GM19438 (cell line): ENCODE measurements around the gene GPR137B.
"Not testable (repeated sequence)": the region's sequence is repeated elsewhere in the genome, so short reads cannot be mapped to it uniquely, and the experiment has no call there.

Experiments
- ATAC-seq: cut with Tn5 transposase; IDR thresholded peaks from one replicate; pipeline ENCODE4 v1.9.1; 2021; ENCODE audit warnings: low read depth; ENCODE audit not compliant: unreplicated experiment

Gene GPR137B

DNA sequence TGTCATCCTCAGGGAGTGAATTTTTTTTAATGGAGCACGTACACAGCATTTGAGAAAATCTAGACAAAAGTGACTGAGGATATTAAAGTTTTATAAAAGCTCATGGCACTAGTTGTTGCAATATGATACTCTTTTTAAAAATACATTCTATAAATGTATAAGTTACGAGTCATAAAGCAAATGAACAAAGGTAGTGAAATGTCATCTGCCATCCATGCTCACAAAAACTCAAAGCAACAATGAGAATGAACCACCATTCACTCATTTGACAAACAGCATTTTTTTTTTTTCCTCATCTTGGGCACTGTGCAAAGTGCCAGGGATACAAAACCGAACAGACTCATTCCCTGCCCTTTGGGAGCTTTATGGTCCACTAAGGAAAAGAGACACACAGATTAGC is 38.7 kb downstream of the GPR137B start:
- ATAC-seq: no peak

DNA sequence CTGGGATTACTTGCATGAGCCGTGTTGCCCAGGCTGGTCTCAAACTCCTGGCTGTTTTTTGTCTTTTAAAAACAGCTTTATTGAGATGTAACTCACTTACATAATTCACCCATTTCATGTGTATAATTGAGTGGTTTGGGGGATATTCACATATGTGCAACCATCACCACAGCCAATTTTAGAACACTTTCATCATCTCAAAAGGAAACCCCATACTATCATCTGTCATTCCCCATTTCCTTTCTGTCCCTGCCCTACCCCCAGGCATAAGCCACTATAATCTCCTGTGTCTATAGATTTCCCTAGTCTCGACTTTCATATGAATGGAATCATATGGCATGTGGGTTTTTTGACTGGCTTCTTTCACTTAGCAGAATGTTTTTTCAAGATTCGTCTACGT is 43.3 kb downstream of the GPR137B start:
- no peak for ATAC-seq

DNA sequence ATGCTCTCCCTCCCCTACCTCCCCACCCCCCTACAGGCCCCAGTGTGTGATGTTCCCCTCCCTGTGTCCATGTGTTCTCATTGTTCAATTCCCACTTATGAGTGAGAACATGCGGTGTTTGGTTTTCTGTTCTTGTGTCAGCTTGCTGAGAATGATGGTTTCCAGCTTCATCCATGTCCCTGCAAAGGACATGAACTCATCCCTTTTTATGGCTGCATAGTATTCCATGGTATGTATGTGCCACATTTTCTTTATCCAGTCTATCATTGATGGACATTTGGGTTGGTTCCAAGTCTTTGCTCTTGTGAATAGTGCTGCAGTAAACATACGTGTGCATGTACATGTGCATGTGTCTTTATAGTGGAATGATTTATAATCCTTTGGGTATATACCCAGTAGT is 44.1 kb downstream of the GPR137B start:
- not testable (repeated sequence) for ATAC-seq

DNA sequence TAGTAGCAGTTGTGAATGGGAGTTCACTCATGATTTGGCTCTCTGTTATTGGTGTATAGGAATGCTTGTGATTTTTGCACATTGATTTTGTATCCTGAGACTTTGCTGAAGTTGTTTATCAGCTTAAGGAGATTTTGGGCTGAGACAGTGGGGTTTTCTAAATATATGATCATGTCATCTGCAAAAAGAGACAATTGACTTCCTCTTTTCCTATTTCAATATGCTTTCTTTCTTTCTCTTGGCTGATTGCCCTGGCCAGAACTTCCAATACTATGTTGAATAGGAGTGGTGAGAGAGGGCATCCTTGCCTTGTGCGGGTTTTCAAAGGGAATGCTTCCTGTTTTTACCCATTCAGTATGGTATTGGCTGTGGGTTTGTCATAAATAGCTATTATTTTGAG is 45.7 kb downstream of the GPR137B start:
- not testable (repeated sequence) for ATAC-seq

DNA sequence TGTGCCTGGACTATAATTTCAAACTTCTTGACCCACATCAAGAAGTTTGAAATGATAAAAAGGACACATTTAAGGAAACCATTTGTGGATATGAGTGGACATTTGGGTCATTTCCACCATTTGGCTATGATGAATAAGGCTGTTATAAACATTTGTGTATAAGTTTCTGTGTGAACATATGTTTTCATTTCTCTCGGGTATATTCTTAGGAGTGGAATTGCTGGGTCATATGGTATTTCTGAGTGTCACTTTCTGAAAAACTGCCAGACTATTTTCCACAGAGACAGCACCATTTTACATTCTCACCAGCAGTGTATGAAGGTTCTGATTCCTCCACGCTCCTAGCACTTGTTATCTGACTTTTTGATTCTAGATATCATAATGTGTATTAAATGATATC is 50.8 kb downstream of the GPR137B start:
- ATAC-seq: no peak

DNA sequence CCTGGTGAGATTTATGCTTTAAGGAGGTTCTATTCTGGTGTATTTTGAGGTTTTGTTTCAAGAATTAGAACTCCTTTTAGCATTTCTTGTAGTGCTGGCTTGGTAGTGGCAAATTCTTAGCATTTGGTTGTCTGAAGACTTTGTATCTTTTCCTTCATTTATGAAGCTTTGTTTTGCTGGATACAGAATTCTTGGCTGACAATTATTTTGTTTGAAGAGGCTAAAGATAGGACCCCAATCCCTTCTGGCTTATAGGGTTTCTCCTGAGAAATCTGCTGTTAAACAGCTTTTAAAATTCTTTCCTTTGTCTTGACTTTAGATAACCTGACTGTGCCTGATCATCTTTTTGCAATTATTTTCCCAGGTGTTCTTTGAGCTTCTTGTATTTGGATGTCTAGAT is 58.6 kb downstream of the GPR137B start:
- no peak for ATAC-seq

DNA sequence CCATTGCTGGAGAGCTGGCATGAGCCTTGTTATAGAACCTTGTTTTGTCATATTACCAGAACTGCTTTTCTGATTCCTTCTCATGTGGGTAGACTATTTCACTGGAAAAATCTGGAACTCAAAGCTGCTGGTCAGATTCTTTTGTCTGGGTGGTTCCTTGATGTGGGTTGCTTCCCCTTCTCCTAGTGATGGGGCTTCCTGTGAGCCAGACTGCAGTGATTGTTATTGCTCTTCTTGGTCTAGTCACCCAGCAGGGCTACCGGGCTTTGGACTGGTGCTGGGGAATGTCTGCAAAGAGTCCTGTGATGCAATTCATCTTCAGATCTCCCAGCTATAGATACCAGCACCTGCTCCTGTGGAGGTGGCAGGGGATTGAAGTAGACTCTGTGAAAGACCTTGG is 59.4 kb downstream of the GPR137B start:
- no peak for ATAC-seq

DNA sequence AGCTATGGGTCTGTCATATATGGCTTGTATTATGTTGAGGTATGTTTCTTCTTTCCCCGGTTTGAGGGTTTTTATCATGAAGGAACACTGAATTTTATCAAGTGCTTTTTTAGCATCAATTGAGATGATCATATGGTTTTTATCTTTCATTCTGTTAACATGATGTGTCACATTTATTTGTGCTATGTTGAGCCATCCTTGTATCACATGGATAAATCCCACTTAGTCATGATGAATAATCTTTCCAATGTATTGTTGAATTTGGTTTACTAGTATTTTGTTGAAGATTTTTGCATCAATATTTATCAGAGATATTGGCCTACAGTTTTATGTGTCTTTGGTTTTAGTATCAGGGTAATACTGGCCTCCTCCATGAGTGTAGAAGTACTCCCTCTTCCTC is 61.7 kb downstream of the GPR137B start:
- ATAC-seq: no peak

DNA sequence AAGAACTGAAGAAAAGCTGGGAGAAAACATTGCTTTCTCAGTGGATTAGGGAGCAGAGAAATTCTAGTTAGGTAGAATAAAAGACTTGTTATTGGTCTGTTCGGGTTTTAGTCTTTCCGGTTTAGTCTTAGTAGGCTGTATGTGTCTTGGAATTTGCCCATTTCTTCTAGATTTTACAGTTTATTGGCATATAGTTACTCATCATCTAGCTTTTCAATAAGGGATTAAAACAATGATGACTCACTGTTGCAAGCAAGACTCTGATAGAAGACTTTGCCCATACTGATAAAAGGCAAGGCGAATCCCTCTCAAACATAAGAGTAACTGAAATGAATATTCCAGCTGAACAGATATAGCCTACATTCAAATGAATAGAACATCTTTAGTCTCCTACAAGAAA is 62.3 kb downstream of the GPR137B start:
- no peak for ATAC-seq

DNA sequence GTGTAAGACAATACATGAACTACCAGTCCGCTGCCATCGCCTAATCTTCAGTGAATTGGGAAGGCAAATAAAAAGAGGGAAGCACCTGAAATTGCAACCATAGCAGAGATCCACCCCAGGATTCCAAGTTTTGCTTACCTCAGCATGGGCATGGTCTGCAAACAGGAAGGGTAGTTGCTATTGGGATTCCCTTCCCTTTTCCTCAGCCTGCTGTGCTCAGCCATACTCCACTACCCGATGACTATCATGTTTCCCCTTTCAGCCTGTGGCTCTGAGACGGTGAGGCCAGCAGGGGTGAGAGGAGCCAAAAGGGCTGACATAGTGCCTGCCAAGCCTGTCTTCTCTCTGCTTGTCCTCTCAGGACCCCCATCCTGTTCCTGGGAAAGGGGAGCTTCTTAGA is 64.2 kb downstream of the GPR137B start:
- ATAC-seq: no peak

DNA sequence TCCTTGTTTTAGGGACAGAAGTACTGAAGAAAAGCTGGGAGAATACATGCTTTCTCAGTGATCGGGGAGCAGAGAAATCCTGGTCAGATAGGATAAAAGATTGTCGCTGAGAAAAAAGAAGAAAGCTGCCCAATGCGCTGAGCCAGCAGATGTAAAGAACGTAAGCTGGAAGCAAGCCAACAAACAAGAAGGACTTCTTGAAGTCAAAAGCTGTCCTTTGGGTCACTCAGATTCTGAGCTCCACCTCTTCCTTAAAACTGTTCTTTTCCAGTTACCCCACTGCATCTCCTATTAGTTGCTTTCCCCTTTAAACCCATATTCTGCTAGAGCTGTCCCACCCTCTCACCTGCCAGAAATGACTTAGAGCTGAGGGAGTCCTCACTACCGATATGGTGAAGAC is 64.8 kb downstream of the GPR137B start:
- ATAC-seq: no peak

DNA sequence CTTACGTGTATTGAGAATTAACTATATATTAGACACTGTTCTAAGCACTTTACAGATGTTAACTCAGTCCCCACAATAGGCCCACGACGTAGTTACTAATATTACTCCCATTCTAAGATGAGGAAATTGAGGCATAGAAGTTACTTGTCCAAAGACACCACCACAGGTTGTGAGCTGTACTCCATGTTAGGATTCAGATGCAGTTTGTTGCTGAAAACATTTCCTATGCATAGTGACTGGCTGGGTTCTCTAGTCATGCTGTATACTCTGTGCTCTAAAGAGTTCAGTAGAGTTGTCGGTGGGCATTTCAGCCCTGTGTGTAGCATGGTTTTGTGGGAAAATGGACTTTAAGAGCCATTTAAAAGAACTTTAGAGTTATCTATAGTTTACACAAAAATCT is 65.2 kb downstream of the GPR137B start:
- no peak for ATAC-seq

DNA sequence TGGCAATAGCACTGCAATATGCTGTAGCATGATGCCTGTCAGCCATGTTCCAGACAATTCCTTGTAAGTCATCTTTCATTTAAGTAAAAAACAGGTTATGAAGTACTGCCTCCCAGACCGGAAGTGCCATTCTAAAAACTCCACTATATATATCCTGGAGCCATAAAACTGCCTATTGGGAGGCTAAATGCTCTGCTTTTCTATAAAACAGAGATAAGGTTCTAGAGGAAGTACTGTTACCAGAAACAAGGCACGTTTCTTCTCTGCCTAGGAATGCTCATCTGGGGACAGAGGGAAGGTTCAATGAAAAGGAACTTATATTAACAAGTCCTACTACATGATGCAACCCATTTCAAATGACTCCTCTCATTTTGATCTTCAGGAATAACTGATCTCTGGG is 66.8 kb downstream of the GPR137B start:
- ATAC-seq: no peak

DNA sequence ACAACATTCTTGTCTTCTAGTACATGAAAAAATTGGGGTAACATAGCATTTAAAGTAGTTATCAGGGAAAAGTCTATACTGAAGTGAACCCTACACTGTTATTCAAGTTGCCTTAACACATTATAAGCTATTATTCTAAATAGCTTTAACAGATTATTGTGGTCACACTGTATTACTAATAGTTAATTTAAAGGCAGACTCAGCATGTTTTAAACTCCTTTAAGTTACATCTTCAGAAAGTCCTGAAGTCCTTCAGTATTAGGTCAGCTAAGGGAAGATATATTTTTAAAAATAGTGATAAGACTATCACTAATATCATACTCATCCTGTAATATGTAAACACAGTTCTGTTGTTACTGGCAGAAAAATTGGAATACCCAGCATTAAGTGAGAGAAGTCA is 67.4 kb downstream of the GPR137B start:
- ATAC-seq: no peak

DNA sequence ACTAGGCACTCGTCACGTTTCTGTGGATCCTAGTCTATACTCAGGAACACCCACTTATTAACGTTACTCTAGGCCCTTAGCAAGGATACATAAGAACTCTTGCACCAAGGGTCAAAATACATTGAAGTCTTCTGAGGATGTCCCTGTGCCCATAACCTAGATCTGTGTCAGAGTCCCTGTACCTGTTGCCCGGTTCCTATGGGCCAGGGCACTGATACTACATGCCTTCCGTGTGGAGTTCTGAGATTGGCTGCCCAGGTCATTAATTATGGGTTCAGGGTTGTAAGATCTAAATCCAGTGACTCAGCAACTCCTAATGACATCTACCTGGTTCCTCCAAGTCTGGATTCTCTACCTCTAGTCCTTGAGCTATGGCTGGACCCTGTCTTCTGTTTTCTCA is 69.5 kb downstream of the GPR137B start:
- no peak for ATAC-seq

DNA sequence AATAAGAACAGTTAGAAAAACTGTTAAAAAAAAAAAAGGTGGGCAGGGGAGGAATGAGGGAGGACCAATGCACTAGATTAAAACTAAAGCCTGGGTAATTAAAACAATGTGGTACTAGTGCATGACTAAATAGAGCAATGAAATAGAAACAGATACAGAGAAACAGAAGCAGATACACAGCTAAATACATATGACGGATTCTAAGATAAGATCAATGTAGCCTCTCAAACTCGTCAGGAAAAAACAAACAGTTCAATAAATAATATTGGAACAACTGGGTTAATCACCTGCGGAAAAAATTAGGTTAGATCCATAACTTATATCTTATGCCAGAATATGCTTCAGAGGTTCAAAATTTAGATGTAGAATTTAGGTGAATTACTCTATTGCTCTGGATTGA is 71.2 kb downstream of the GPR137B start:
- ATAC-seq: no peak

DNA sequence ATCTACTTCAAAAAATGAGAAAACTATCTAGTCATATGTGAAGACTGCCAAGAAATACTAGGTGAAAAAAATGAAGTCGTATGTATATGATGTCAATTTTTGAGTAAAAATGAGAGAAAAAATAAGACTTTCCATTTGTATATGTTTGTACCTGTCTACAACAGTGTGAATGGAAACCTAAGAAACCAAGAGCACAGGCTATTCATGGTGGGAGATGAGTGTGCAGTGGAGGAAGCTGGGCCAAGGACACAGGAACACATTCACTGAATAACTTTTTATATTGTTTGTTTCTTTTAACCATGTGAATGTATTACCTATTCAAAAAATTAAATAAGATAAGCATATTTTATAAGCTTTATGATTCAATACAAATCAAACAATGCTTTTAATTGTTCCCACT is 72.4 kb downstream of the GPR137B start:
- no peak for ATAC-seq

DNA sequence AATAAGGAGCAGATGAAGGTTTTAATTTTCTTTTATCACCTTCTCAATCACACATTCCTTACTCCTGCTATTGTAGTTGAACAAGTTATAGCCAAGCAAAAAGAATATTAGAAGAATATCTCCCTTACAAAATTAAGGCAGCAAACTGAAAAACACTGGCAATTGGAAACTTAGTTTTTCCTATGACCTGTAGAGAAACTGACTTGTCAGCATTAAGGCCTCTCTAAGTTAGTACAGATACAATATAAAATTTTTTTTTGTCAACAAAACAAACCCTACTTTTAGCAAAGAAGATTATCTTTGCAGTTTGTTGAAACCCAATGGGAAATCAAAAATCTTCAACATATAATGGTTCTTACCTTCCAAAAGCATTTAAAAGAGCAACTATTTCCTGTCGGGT is 78.1 kb downstream of the GPR137B start:
- ATAC-seq: no peak

DNA sequence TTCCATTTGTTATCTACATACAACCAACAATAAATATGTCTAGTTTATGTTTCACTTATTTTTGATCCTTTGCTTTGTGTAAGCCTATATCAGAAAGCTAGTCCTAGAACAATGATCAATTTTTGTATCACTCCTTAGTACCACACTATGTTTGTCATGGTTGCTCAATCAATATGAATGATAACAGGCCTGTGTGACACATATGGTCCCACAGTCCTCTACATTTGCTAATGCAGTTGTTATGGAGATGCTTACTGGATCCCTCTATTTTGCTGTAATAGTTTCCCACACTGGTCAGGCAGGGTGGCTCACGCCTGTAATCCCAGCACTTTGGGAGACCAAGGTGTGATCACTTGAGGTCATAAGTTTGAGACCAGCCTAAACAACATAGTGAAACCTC is 80.3 kb downstream of the GPR137B start:
- no peak for ATAC-seq

DNA sequence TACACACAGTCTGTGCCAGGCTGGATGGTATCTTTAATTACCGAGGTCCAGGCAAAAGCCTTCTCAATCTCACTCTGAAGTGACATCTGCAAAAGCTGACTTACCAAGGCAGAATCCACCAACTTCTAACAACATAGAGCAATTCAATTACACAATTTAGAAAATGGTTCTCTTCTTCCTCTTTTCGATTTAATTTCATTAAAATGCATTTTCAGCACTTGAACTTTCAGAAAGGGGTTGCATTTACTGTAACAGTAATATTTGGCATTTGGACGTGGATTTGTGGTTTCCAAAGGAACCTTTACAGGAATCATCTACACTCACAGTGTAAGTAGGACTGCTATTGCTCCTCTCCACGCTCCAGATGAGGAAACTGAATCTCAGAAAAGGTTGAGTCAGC is 86.1 kb downstream of the GPR137B start:
- ATAC-seq: no peak

DNA sequence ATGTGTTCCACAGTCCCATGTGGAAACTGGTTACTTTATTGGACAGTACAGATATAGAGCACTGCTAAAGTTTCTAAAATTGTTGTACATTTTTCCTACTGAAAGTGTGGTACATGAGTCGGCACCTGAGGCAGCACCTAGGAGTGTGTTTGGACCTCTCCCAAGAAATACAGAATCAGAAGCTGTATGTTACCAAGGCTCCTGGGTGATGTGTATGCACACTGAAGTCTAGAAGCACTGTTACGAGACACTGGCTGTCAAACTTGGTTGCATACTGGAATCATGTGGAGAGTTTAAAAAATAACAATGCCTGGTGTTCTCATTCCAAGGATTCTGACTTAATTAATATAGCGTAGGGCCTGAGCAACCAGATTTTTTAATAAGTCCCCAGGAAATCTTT is 92.8 kb downstream of the GPR137B start:
- ATAC-seq: no peak

DNA sequence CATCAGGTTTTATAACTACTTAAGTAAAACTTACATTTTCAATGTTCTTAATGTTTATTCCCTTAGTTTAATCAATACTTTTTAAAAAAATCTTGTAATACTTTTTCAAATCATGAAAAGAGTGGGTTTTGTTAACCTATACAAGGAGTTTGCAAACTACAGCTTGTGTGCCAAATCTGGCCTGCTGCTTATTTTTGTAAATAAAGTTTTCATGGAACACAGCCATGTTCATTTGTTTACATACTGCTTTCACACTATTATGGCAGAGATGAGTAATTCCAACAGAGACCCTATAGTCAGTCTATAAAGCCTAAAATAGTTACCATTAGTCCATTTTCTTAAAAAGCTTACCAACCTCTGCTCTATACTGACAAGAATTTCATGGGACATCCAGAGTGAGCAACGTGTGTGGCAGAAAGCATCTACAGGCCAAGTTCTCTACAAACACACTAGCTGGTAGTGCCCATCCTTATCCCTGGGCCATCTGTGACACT is 96.8 kb downstream of the GPR137B start:
- ATAC-seq: no peak

DNA sequence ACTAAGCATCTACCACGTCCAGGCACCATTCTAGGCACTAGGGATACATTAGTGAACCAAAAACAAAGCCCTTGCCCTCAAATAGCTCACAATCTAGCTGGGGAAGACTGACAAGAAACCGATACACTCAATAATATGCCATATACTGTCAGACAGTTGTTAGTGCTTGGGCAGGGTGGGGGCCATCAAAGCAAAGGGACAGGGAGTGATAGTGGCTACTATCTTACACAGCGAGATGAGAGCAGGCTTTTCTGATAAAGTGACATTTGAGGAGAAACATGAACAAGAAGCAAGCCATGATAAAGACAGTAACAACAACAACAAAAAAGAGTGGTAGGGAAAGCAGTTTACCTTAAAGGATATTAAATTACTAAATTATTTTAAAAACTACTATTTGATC is 98.3 kb downstream of the GPR137B start:
- no peak for ATAC-seq

DNA sequence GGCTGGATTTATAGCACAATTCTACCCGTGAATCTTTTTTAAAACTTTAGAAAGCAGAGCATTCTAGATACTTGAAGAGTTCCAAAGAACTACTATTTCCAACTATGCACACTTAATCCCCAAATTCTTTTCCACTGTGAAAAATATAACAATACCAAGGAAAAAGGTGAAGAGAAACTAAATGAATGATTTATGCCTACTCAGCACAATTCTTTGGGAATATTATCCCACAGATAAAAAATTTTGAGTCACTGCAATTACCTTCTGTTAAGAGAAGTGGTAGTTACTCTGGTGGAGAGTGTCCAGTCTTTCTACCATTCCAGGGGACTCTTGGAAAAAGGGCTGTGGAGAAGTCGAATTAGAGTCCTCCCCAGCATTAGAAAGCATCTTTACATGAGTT is 100.2 kb downstream of the GPR137B start:
- no peak for ATAC-seq
